Activated T-cell treated with anti-CD3 and anti-CD28 coated beads, Interleukin-2, amount 50 U/mL, for 48 hours (primary cell): ENCODE measurements around the gene KRT12.

Experiments used
- DNase-seq, 2 experiments: peaks; one replicate each; pipeline ENCODE4 v3.0.0-alpha.2; 2020

The KRT12 gene

DNA sequence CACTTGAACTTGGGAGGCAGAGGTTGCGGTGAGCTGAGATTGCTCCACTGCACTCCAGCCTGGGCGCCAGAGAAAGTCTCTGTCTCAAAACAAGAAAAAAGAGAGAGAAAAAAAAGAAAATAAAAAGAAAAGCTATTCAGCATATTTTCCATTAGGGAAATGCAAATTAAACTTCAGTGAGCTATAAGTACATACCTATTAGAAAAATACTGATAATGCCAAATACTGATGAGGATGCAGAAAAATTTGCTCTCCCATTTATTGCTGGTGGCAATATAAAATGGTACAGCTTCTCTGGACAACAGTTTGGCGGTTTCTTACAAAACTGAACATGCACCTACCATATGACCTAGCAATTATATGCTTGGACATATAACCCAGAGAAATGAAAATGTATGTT lies 54.4 kb downstream of the KRT12 start:
- DNase-seq, result no peak
